ENCODE results near the gene CLVS2.

The CLVS2 gene

GRCh38 chr6:122969999-122970533 is 26.0 kb upstream of the CLVS2 start:
- in situ Hi-C loops (cut with HindIII; ENCODE audit: low pct_ligation_motif_present, low sequenced_read_pairs), result no loop called here
- no peak for DNase-seq
- no peak for TF ChIP-seq CTCF (IDR thresholded peaks at IDR 0.05; ENCODE audit: low read depth, low read length, missing control alignments)

GRCh38 chr6:122977180-122977579 is 18.9 kb upstream of the CLVS2 start:
- in situ Hi-C loops (cut with HindIII; ENCODE audit: low pct_ligation_motif_present, low sequenced_read_pairs), result no loop called here

More at GRCh38 chr6:122969999-122970533, 26.0 kb upstream of the CLVS2 start:
- Histone ChIP-seq H3K4me3 (ENCODE audit: low read depth, low read length) (no peak overlapping the region), H3K27ac (no peak overlapping the region), H3K27me3 (replicated peaks) (no peaks in the 10 kb centered on the region), H3K36me3 (replicated peaks) (no peaks in the 10 kb centered on the region)

GRCh38 chr6:122984393-122984792 is 11.6 kb upstream of the CLVS2 start:
- no peak for DNase-seq
- Histone ChIP-seq H3K36me3 (replicated peaks) (no peaks in the 10 kb centered on the region), H3K27me3 (replicated peaks) (no peaks in the 10 kb centered on the region), H3K4me3 (ENCODE audit: low read depth, low read length) (no peak overlapping the region), H3K27ac (no peak overlapping the region)
- in situ Hi-C loops (cut with HindIII; ENCODE audit: low pct_ligation_motif_present, low sequenced_read_pairs), result no loop called here
- no peak for TF ChIP-seq CTCF (IDR thresholded peaks at IDR 0.05; ENCODE audit: low read depth, low read length, missing control alignments)

More at GRCh38 chr6:122977180-122977579, 18.9 kb upstream of the CLVS2 start:
- no peak for TF ChIP-seq CTCF (IDR thresholded peaks at IDR 0.05; ENCODE audit: low read depth, low read length, missing control alignments)
- DNase-seq, result no peak
- Histone ChIP-seq H3K4me3 (ENCODE audit: low read depth, low read length) (no peak overlapping the region), H3K27ac (no peak overlapping the region), H3K36me3 (replicated peaks) (no peaks in the 10 kb centered on the region), H3K27me3 (replicated peaks) (no peaks in the 10 kb centered on the region)

GRCh38 chr6:122994256-122994655 is 1.8 kb upstream of the CLVS2 start:
- Histone ChIP-seq H3K4me3 (ENCODE audit: low read depth, low read length) (no peak overlapping the region), H3K27me3 (replicated peaks) (peaks cover 15% of the 10 kb centered on the region), H3K27ac (no peak overlapping the region), H3K36me3 (replicated peaks) (no peaks in the 10 kb centered on the region)
- TF ChIP-seq CTCF (IDR thresholded peaks at IDR 0.05; ENCODE audit: low read depth, low read length, missing control alignments), result no peak
- DNase-seq, result no peak
- in situ Hi-C loops (cut with HindIII; ENCODE audit: low pct_ligation_motif_present, low sequenced_read_pairs), result no loop called here

GRCh38 chr6:122996794-122997505 is 915 bp downstream of the CLVS2 start:
- in situ Hi-C loops (cut with HindIII; ENCODE audit: low pct_ligation_motif_present, low sequenced_read_pairs), result no loop called here
- Histone ChIP-seq H3K27ac (no peak overlapping the region), H3K36me3 (replicated peaks) (no peaks in the 10 kb centered on the region), H3K4me3 (ENCODE audit: low read depth, low read length) (peak overlapping the region; percentile 58), H3K27me3 (replicated peaks) (peaks cover 15% of the 10 kb centered on the region)
- no peak for DNase-seq
- TF ChIP-seq CTCF (IDR thresholded peaks at IDR 0.05; ENCODE audit: low read depth, low read length, missing control alignments), result peak; percentile 14

Measured in brain microvascular endothelial cell (primary cell).